Measurements from ENCODE around the gene VWA8. TPM values are rescaled to one million over a fixed set of nuclear protein-coding genes. Genes with fewer than 3 reads are reported as not detected.

Gene VWA8
- total and polyA plus RNA-seq, 8 donors: 11.9 to 24.4 (median 14.4) TPM

DNA sequence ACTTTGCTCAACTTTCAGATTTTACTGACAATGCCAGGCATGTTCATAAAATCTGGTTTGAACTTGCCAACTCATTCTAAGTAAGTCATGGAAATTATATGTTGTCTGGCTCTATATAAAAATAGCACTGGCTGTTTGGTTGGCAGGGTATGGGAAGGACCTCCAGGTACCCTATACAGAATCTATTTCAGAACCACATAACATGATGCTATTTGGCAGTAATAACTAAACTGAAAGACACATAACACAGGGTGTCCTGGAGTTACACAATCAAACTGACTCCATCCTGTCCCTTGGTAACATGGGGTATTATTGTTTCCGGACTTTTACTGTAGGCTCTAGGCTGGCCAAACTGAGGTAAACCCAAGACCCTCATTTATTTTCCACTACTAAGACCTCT, 254.8 kb downstream of the VWA8 start:
- no peak for DNase-seq
- Histone ChIP-seq H3K4me1 (peaks cover 0 to 8% of the 10 kb centered on the region in 2 donors), H3K36me3 (no peaks in the 10 kb centered on the region), H3K27ac (no peak overlapping the region), H3K27me3 (no peaks in the 10 kb centered on the region), H3K4me3 (no peak overlapping the region), H3K9me3 (no peaks in the 10 kb centered on the region)
- ATAC-seq: no peak
- intact Hi-C loops (cut with DNase I): no loop called here
- TF ChIP-seq, protein P1, sequence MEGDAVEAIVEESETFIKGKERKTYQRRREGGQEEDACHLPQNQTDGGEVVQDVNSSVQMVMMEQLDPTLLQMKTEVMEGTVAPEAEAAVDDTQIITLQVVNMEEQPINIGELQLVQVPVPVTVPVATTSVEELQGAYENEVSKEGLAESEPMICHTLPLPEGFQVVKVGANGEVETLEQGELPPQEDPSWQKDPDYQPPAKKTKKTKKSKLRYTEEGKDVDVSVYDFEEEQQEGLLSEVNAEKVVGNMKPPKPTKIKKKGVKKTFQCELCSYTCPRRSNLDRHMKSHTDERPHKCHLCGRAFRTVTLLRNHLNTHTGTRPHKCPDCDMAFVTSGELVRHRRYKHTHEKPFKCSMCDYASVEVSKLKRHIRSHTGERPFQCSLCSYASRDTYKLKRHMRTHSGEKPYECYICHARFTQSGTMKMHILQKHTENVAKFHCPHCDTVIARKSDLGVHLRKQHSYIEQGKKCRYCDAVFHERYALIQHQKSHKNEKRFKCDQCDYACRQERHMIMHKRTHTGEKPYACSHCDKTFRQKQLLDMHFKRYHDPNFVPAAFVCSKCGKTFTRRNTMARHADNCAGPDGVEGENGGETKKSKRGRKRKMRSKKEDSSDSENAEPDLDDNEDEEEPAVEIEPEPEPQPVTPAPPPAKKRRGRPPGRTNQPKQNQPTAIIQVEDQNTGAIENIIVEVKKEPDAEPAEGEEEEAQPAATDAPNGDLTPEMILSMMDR (IDR thresholded peaks at IDR 0.05): no peak

DNA sequence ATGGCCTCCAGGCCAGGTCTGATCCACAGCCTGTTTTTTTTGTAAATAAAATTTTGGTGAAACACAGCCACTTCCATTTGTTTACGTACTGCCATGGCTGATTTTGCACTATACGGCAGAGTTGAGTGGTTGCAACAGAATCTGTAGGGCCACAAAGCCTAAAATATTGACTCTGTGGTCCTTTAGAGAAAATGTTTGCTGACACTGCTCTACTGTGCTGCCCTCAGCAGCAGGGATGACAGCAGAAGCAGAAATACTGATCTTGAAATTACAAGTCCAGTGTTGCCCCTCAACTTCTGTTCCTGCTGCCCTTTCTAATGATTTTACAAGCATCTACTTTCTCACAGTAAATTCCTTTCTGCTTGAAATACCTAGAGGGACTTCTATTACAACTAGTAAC, 258.4 kb downstream of the VWA8 start:
- H3K9me3 ChIP-seq: no peaks in the 10 kb centered on the region
- DNase-seq: no peak
- no peaks in the 10 kb centered on the region for H3K27me3 ChIP-seq
- TF ChIP-seq, protein P1 (IDR thresholded peaks at IDR 0.05): no peak
- H3K4me1 ChIP-seq: peaks cover 5 to 8% of the 10 kb centered on the region in 2 donors
- no peak overlapping the region for H3K4me3 ChIP-seq
- no peak for ATAC-seq
- peaks cover 0 to 5% of the 10 kb centered on the region in 2 donors for H3K36me3 ChIP-seq
- intact Hi-C loops (cut with DNase I): no loop called here
- H3K27ac ChIP-seq: no peak overlapping the region

DNA sequence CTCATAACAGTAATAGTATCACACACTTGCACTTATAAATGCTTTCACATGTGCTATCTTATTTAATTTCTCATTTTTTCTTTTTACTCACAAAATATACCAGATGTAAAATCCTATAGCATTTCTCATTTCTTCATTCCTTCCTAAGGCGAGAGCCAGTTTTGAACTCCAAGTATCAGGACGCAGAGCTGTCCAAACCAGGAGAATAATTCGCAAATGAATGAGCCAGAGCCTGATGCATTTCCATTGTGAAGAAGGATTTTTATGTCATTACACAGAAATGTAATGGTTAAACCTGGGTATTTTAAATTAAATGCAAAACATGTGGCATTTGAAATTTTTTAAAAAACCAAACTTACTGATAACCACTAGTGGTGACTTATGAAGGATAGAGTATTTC, 259.2 kb downstream of the VWA8 start:
- Histone ChIP-seq H3K36me3 (peaks cover 0 to 5% of the 10 kb centered on the region in 2 donors), H3K27me3 (no peaks in the 10 kb centered on the region), H3K27ac (no peak overlapping the region), H3K9me3 (no peaks in the 10 kb centered on the region), H3K4me1 (peaks cover 5% of the 10 kb centered on the region in 2 donors), H3K4me3 (no peak overlapping the region)
- intact Hi-C loops (cut with DNase I): no loop called here
- no peak for ATAC-seq
- TF ChIP-seq, protein P1 (IDR thresholded peaks at IDR 0.05): no peak
- no peak for DNase-seq

DNA sequence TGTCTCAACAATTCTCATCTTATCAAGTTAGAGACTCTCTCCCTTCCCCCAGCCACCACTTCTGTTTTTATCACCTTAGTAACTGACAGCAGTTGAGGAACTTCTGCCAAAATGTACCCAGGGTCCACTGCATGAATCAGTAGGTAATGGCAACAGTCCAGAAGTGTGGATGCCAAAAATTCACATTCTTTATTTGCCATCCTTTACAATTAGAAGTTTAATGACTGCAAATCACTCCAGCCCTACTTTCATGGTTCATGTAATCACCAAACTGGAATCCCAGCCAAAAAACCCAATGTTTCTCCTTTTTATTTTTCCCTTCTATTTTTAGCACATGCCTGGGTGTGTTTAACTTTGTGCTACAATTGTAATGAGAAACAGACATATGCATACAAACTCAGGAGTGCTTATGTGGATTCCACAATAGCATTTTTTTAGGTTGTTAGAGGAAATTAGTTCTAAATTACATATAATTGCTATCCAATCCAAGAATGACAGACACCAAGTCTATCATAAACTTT, 260.1 kb downstream of the VWA8 start:
- Histone ChIP-seq H3K4me1 (peaks cover 11% of the 10 kb centered on the region in 2 donors), H3K27ac (peak overlapping the region in 1 of 2 donors; percentile 8), H3K9me3 (no peaks in the 10 kb centered on the region), H3K36me3 (peaks cover 0 to 5% of the 10 kb centered on the region in 2 donors), H3K4me3 (no peak overlapping the region), H3K27me3 (no peaks in the 10 kb centered on the region)
- intact Hi-C loops (cut with DNase I): no loop called here
- DNase-seq (peak in 1 of 4 donors; percentile 22), ATAC-seq (peak; percentile 13)
- TF ChIP-seq, protein P1 (IDR thresholded peaks at IDR 0.05): no peak

DNA sequence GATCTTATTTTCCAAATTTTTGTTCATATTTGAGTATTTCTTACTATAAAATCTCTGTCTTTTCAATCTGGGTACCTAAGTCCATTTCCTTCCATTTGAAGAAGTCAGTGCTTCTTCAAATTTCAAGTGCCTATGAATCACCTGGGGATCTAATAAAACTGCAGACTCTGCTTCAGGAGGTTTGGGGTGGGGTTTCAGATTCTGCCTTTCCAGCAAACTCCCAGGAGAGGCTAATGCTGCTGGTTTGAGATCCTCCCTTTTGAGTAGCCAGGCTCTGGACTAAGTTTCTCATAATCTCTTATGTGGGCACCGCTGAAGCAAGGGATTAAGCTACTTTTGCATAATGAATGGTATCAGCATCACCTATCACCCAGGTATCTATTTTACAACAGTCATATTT, 261.1 kb downstream of the VWA8 start:
- ATAC-seq (no peak), DNase-seq (no peak)
- TF ChIP-seq, protein P1 (IDR thresholded peaks at IDR 0.05): no peak
- Histone ChIP-seq H3K4me3 (no peak overlapping the region), H3K27me3 (no peaks in the 10 kb centered on the region), H3K9me3 (no peaks in the 10 kb centered on the region), H3K4me1 (peaks cover 18 to 22% of the 10 kb centered on the region in 2 donors), H3K36me3 (peaks cover 0 to 5% of the 10 kb centered on the region in 2 donors), H3K27ac (no peak overlapping the region)
- intact Hi-C loops (cut with DNase I): no loop called here
